Measurements from ENCODE around the gene PNO1.
A peak's percentile ranks its signal among the peaks of the same experiment; 100 is the strongest.
"Not testable (repeated sequence)": the region's sequence is repeated elsewhere in the genome, so short reads cannot be mapped to it uniquely, and the experiment has no call there.

PNO1 gene

GRCh38 chr2:68163641-68164040, 6.0 kb downstream of the PNO1 start:
- DNase-seq = no peak

- no peak for DNase-seq
Measured at GRCh38 chr2:68167186-68167585, 9.5 kb downstream of the PNO1 start.

GRCh38 chr2:68169308-68169707, 11.6 kb downstream of the PNO1 start:
- no peak for DNase-seq

GRCh38 chr2:68171146-68171545, 13.5 kb downstream of the PNO1 start:
- no peak for DNase-seq

- DNase-seq = no peak
Measured at GRCh38 chr2:68171684-68172083, 14.0 kb downstream of the PNO1 start.

- no peak for DNase-seq
Measured at GRCh38 chr2:68172521-68172920, 14.8 kb downstream of the PNO1 start.

GRCh38 chr2:68172990-68173700, 15.5 kb downstream of the PNO1 start:
- no peak for DNase-seq

- DNase-seq = not testable (repeated sequence)
Measured at GRCh38 chr2:68175210-68175609, 17.5 kb downstream of the PNO1 start.

- no peak for DNase-seq
Measured at GRCh38 chr2:68176657-68177056, 19.0 kb downstream of the PNO1 start.

- DNase-seq = no peak
Measured at GRCh38 chr2:68177541-68177940, 19.9 kb downstream of the PNO1 start.

- DNase-seq = no peak
Measured at GRCh38 chr2:68178432-68178831, 20.7 kb downstream of the PNO1 start.

- no peak for DNase-seq
Measured at GRCh38 chr2:68178954-68179627, 21.4 kb downstream of the PNO1 start.

- DNase-seq = no peak
Measured at GRCh38 chr2:68182902-68183301, 25.2 kb downstream of the PNO1 start.

- DNase-seq = peak; percentile 2
Measured at GRCh38 chr2:68185541-68186164, 28.0 kb downstream of the PNO1 start.

GRCh38 chr2:68187329-68187728, 29.6 kb downstream of the PNO1 start:
- DNase-seq = no peak

- DNase-seq = no peak
Measured at GRCh38 chr2:68188831-68189230, 31.1 kb downstream of the PNO1 start.

- DNase-seq = no peak
Measured at GRCh38 chr2:68189991-68190784, 32.5 kb downstream of the PNO1 start.

- no peak for DNase-seq
Measured at GRCh38 chr2:68190991-68191731, 33.5 kb downstream of the PNO1 start.

GRCh38 chr2:68193144-68193543, 35.5 kb downstream of the PNO1 start:
- no peak for DNase-seq

- DNase-seq = no peak
Measured at GRCh38 chr2:68193787-68194372, 36.2 kb downstream of the PNO1 start.

GRCh38 chr2:68195096-68195495, 37.4 kb downstream of the PNO1 start:
- DNase-seq = no peak

GRCh38 chr2:68196120-68196716, 38.5 kb downstream of the PNO1 start:
- DNase-seq = peak; percentile 30
